ENCODE measurements around the gene HTRA2.

HTRA2 gene

DNA sequence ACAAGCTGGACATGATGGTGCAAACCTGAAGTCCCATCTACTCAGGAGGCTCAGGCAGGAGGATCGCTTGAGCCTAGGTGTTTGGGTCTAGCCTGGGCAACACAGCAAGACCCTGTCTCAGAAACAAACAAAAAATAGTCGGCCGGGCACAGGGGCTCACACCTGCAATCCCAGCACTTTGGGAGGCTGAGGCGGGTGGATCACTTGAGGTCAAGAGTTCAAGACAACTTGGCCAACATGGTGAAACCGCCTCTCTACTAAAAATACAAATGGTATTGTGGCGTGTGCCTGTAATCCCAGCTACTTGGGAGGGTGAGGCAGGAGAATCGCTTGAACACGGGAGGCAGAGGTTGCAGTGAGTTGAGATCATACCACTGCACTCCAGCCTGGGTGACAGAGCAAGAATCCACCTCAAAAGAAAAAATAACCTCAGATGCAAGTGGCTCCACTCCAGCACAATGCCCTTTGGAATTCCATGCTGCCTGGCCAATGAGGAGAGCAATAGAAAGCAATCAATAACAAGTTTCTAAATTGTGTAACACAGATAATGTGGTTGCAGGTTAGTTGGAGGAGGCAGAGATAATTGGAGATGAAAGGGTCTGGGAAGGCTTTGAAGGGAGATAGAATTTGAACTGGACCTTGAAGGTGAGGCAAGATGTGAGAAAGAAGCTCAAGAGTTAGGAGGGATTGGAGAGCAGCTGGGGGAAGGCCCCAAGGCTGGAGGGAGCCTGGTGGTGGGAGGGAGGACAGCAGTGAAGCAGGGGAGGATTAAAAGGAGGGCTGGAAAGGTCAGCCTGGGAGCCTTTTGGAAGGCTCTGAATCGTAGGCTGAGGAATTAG lies 40.9 kb upstream of the HTRA2 start:
- TF ChIP-seq CTCF (IDR thresholded peaks at IDR 0.05; ENCODE audit: insufficient read depth, missing control alignments), result no peak
- DNase-seq (ENCODE audit: insufficient read length, low spot score) (no peak), FAIRE-seq (no peak)

GRCh38 chr2:74489906-74490305 lies 39.8 kb upstream of the HTRA2 start:
- TF ChIP-seq CTCF (IDR thresholded peaks at IDR 0.05; ENCODE audit: insufficient read depth, missing control alignments), result no peak
- DNase-seq (ENCODE audit: insufficient read length, low spot score) (no peak), FAIRE-seq (no peak)

DNA sequence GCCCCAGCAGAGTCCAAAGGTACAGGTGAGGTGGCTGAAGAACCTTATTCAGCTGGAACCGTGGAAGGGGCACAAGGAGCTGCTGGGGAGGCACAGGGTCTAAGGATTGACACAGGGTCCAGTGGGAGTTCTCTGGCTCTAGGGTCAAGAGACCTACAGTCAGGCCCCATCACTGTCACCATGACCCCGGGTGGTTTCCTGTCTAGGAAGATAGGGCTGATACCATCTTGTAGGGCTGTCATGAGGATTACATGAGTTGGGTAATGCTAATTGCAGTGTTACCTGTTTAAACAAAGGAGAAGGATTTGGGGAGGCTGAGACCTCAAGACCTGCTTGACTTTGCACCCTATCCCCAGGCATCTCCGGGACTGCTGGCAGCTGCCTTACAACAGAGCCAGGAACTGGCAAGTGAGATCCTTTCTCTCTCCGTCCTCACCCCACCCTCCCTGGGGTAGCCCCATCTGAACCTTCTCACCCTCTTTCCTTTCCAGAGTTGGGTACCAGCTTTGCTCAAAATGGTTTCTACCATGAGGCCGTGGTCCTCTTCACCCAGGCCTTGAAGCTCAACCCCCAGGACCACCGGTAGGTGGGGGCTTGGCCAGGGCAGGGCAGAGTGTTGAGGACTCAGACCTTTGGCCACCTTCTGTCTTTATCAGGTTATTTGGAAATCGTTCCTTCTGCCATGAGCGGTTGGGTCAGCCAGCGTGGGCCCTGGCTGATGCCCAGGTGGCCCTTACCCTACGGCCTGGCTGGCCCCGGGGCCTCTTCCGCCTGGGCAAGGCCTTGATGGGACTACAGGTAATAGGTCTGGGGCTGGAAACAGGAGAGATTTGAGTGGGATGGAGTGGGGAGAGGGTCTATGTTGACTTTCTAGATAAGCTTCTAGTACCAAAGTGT lies 37.8 kb upstream of the HTRA2 start:
- no peak for TF ChIP-seq CTCF (IDR thresholded peaks at IDR 0.05; ENCODE audit: insufficient read depth, missing control alignments)
- DNase-seq (ENCODE audit: insufficient read length, low spot score) (no peak), FAIRE-seq (no peak)

- DNase-seq (ENCODE audit: insufficient read length, low spot score) (no peak), FAIRE-seq (no peak)
- TF ChIP-seq CTCF (IDR thresholded peaks at IDR 0.05; ENCODE audit: insufficient read depth, missing control alignments), result no peak
These were observed 36.2 kb upstream of the HTRA2 start for GRCh38 chr2:74493546-74493945.

- TF ChIP-seq CTCF (IDR thresholded peaks at IDR 0.05; ENCODE audit: insufficient read depth, missing control alignments), result no peak
- no peak for DNase-seq (ENCODE audit: insufficient read length, low spot score)
- FAIRE-seq, result no peak
These were observed 34.3 kb upstream of the HTRA2 start for GRCh38 chr2:74495440-74495839.

DNA sequence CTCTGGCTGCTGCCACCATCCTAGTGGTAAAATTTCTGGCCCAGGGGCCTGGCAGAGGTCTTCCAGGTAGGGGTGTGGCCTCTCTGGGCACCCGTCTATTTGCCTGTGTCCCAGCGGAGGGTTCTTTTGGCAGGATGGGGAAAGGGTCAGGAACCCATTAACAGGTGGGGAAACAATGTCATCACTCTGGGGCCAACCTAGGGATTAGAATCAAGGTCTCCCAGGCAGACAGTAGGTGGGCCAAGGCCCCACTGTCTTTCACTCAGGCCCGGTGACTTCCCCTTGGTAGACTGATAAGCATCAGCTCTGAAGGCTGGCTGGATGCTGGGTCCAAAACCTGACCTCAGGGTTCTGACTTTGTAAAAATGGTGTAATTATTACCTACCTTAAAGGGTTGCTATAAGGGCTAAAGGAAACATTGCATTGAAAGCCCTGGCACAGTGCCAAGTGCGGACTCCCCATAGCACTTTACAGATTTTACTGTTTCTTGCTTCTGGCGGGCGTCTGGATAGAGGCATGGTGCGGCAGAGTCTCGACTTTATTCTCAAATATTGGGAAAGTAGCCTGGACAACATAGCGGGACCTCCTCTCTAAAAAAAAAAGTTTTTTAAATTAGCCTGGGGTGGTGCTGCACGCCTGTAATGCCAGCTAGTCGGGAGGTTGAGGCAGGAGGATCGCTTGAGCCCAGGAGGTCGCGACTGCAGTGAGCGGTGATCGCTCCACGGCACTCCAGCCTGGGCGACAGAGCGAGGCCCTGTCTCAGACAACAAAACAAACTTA lies 32.5 kb upstream of the HTRA2 start:
- FAIRE-seq (no peak), DNase-seq (ENCODE audit: insufficient read length, low spot score) (no peak)
- TF ChIP-seq CTCF (IDR thresholded peaks at IDR 0.05; ENCODE audit: insufficient read depth, missing control alignments), result no peak
